Measurements from ENCODE around the gene HSPA8.

Gene HSPA8

DNA sequence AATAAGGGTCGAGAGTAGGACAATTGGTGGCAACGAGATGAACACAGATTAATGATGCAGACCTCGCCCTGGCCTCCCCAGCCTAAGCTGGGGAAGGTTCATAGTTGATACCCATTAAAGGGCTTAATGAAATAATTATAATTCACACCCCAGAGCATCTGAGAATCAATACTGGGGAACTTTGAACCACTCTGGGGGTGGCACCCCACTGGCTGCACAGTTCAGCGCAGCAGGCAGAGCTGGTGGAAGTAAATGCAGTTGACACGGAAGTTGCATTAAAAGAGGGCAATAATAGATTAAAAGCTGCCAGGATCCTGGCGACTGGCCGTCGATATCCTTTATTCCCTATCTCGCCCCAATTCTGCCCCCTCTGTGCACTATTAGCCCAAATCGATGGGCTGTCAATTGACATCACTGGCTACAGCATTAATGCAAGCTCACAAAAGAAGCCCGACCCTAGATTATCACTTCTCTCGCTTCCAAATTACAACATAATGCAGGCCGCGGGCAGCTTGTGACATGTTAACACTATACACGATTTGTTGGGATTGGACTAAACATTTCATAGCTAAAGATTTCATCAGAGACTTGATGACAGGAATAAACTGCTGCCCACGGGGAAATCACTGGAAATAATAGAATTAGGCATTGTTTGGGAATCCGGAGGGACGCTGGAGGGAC is 14.5 kb downstream of the HSPA8 start:
- DNase-seq (ENCODE audit: low read depth in 2 of 2), result no peak

DNA sequence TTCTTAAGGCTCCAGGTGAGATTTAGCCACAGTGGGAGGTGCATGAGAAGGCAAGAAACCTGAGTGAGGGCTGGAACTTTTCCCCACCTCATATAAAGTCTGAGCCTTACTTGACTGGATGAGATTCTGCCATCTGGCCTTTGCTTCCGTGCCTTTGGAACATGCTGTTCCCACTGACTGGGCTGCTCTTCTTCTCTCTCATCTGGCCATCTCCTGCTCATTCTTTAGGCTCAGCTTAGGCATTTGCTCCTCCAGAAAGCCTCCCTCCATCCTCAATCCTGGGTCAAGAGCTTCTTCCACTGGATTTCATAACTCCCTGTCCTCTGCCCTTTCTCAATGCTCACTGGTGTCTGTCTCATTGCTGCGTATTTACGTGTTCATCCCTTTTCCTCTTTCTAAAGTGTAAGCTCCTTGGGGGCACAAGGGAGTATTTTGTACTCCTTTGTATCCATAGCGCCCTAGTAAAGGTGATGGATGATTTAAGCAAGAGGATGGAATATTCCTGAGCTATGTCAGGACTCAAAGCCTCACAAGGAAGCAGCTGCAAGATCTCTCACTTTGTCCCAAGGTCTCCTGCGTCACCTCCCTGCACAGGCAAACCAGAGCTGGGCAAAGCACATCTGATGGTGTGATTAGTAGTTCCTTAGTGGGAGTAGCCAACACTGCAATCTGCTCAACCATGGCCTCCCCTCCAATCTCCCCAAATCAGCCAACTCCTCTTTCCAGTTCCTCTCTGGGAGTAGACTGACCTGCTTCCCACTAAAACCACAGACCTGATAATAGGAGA is 15.3 kb downstream of the HSPA8 start:
- DNase-seq (ENCODE audit: low read depth in 2 of 2), result no peak

- DNase-seq (ENCODE audit: low read depth in 2 of 2), result no peak
Measured at GRCh38 chr11:123045101-123045500, 16.8 kb downstream of the HSPA8 start.

- no peak for DNase-seq (ENCODE audit: low read depth in 2 of 2)
Measured at GRCh38 chr11:123041185-123041584, 20.8 kb downstream of the HSPA8 start.

DNA sequence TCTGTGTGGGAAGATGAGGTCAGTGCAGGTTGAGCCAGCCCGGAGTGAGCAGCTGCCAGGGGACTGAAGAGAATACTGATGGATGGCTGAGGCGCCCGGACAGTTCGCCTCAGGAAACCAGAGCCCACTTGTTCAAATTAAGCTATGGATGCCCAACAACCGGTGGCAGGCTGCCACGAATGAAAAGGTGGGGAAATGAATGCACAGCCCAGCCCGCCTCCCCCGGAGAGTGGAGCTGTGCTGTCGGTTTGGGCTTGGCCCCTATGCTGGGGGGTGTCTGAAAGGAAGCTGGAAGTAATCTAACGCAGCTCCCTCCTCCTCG is 21.9 kb downstream of the HSPA8 start:
- DNase-seq (ENCODE audit: low read depth in 2 of 2), result no peak

DNA sequence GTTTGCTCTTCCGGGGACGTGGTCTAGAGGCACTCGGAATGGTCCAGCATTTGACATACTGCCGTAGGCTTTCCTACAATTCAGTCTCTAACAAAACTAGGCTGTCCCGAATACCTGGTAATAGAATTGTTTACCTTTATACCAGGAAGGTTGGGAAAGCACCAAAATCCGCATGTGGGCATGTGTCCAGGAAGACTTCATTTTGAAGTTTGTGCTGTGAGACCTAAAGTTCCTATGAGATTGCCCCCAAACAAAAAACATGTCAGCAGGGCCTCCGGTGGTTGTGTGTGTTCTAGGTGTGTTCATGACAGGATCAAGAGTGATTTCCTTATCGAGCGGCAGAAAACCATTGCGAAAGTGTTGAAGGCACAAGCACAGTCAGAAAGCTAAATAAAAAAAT is 26.1 kb downstream of the HSPA8 start:
- no peak for DNase-seq (ENCODE audit: low read depth in 2 of 2)

DNA sequence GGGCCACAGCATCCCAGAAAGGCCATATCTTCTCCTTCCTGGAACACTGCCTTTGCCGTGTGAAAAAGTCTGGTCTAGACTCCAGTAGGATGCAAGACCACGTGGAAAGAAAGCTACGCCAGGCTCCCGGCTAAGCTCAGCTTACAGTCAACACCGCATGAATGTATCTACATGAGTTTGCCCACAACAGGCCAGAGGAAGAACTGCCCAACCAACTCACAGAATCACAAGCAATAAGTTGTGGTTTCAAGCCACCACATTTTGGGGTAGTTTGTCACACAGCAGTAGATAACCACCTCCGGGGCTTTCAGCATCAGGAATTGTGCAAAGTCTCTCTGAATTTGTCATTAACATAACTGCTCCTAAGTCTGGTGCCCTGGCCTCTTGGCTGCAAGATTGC is 27.3 kb downstream of the HSPA8 start:
- DNase-seq (ENCODE audit: low read depth in 2 of 2), result no peak

DNA sequence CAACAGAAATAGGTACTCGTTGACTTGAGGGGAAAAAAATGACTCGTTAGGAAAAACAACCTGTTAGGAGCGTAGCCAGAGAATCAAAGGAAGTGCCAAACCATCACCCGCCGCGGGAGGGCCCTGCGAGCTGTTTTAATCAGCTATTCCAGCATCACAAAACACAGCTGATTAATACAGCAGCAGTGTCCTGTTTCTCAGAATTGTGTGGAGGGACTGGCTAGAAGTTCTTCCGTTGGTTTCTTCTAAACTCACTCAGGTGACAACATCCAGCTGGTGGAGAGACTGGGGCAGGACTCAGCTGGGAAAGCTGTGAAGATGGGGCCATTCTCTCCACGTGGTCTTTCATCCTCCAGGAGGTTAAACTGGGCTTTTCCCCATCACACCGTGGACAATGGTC is 28.0 kb downstream of the HSPA8 start:
- no peak for DNase-seq (ENCODE audit: low read depth in 2 of 2)

DNA sequence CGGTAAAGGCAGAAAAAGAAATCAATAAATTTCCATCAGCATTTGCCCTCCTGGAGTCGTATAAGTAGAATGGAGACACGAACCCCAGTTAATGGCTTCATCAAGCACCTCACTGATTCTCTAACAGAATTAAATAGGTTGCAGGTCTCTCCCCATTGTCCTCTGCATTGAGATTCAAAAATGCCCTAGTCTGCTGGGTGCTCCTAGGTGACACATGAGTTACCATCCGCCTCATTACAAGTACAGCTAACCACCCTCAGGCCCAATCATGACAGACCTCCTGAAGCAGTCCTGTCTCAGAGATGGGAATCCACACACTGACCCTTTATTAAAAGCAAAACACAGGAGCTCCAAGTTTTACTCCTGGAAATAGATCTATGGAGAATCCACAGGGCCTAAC is 31.4 kb downstream of the HSPA8 start:
- no peak for DNase-seq (ENCODE audit: low read depth in 2 of 2)

GRCh38 chr11:123020968-123021367 is 41.0 kb downstream of the HSPA8 start:
- DNase-seq (ENCODE audit: low read depth in 2 of 2), result peak in 1 of 2 donors; percentile 9

DNA sequence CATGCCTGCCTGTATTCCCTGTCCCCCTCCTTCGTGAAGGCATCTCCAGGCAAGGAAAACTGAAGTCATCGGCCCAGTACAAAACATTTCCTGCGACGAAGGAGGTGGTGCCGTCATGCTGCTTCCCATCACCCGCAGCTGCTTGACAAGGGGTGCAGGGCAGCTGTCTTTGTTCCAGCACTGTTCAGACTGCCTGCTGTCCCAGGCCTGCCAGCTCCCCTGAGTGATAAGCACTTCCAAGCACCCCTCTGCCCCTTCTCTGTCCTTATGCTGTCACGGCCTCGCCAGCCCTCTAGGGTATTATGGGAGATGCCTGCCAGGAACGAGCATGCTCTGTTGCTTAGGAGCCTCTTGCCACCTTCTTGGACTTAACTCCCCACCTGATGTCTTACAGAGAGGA is 43.2 kb downstream of the HSPA8 start:
- DNase-seq (ENCODE audit: low read depth in 2 of 2), result no peak

DNA sequence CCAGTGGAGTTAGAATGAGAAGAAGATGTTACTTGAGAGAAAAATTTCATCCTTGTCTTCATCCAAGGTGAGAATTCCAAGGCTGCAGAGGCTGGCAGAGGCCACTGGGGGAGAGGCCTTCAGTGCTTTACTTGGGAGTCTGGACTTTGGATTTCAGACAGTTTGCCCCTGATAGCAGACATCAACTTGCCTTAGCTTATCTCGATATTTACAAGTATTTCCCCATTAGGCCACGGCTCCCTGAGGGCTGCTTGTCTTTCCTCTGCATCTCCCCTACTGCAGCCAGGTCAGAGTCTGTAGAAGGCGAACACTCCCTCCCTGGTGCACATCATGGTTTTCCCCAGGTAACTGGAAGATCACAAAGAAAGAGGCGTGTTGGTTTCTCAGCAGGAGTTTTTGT is 50.4 kb downstream of the HSPA8 start:
- DNase-seq (ENCODE audit: low read depth in 2 of 2), result no peak

All from stimulated activated CD8-positive, alpha-beta memory T cell treated with anti-CD3 and anti-CD28 coated beads, Interleukin-15, amount 100 ng/mL, for 48 hours (primary cell).